ENCODE data around the gene RFTN1. TPM values are rescaled to one million over a fixed set of nuclear protein-coding genes. Genes with fewer than 3 reads are reported as not detected.

Gene RFTN1
- total and polyA plus RNA-seq, 2 of the 8 experiments (the other 6 are each of a cell fraction or from before 2014, with no cell fraction given) = 4.6 to 6.7 TPM

DNA sequence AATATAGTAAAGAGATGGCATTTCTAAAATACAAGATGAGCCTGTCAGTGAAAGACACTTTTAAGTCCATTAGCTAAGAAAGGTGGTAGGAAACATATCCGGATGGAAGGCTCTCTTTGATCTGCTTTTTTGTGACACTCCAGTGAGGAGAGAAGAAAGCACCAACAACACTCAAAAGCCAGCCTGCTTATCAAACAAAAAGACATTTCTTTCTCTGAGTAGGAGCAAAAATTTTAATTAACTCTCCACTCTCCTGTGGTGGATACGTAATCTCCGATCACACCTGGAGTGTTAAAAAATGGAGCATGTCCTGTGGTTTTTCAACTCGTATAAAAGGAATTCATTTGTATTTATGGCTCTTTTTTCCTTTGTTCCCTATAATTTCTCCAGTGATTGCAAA is 183.1 kb downstream of the RFTN1 start:
- no peak overlapping the region for H3K14ac ChIP-seq (ENCODE audit: insufficient read length)
- no peak overlapping the region for H2BK20ac ChIP-seq (ENCODE audit: low read length)
- H3K9ac ChIP-seq (replicated peaks in 1 of 4; ENCODE audit: extremely low read depth in 1 of 4, low read depth in 3 of 4, low read length in 3 of 4) = no peak overlapping the region
- H3K23ac ChIP-seq (ENCODE audit: insufficient read length) = no peak overlapping the region
- no peaks in the 10 kb centered on the region for H3K79me2 ChIP-seq (ENCODE audit: control insufficient read depth in 1 of 2, insufficient read depth in 2 of 2, low read length in 2 of 2)
- FAIRE-seq (no peak), DNase-seq (ENCODE audit: low read depth in 1 of 2, low spot score in 2 of 2) (no peak)
- ChIA-PET POLR2A (ENCODE audit: partially characterized antibody) (no interaction called here), CTCF (ENCODE audit: partially characterized antibody) (interaction anchor here (0.8 to 1.9 kb wide), 3 partner anchors 12 to 155 kb away, joined by 3 to 5 read pairs (median 3); no protein-coding TSS in a partner anchor)
- H2BK12ac ChIP-seq (ENCODE audit: low read depth, low read length) = no peak overlapping the region
- H3K4me2 ChIP-seq (ENCODE audit: insufficient read depth in 1 of 2, low read depth in 2 of 2, low read length in 2 of 2) = no peak overlapping the region
- H4K20me1 ChIP-seq (replicated peaks in 1 of 2; ENCODE audit: control insufficient read depth in 1 of 2, insufficient read depth in 2 of 2, low read length in 2 of 2) = no peaks in the 10 kb centered on the region
- no peak overlapping the region for H4K91ac ChIP-seq (replicated peaks; ENCODE audit: insufficient read length, low read length)
- peaks cover 0 to 4% of the 10 kb centered on the region in 2 experiments; a peak in 2 of 4 replicates for H3K9me3 ChIP-seq (ENCODE audit: insufficient read depth in 2 of 2, low read depth in 1 of 2, low read length in 1 of 2)
- H3K23me2 ChIP-seq (ENCODE audit: low read depth, low read length) = no peaks in the 10 kb centered on the region
- H3K79me1 ChIP-seq (ENCODE audit: low read depth, low read length) = 0 out of 2 replicates have a peak, but pooled peaks cover 2% of the 10 kb centered on the region
- H2AK5ac ChIP-seq (ENCODE audit: low read depth, low read length) = no peak overlapping the region
- no peak overlapping the region for H2AFZ ChIP-seq (ENCODE audit: low read length)
- no peak overlapping the region for H3K4me3 ChIP-seq (ENCODE audit: extremely low read depth in 1 of 4, insufficient read depth in 2 of 4, low read depth in 3 of 4, low read length in 4 of 4)
- 78% methylated on average over 4 of the region's 4 CpGs; no CpG with 5 or more reads in 1 of the 2 experiments for WGBS, 2 experiments (ENCODE audit: extremely low coverage in 1 of 2, insufficient coverage in 1 of 2, insufficient read length in 1 of 2, insufficient replicate concordance in 2 of 2, low coverage in 1 of 2, low lambda C conversion rate in 2 of 2, missing lambda C conversion rate in 1 of 2)
- H3K4ac ChIP-seq (replicated peaks; ENCODE audit: insufficient read length, low read depth, low read length) = no peak overlapping the region
- H2BK120ac ChIP-seq (replicated peaks; ENCODE audit: low read depth, low read length) = no peak overlapping the region
- H3K18ac ChIP-seq (ENCODE audit: extremely low read depth, low read length) = no peak overlapping the region
- H3K56ac ChIP-seq (replicated peaks; ENCODE audit: insufficient read length, low read depth, low read length) = no peak overlapping the region
- H3K27ac ChIP-seq (ENCODE audit: low read depth, low read length) = no peak overlapping the region
- peaks cover 0 to 10% (median 2%) of the 10 kb centered on the region in 4 experiments; a peak in 4 of 8 replicates for H3K36me3 ChIP-seq (ENCODE audit: control insufficient read depth in 2 of 4, insufficient read depth in 4 of 4, low read length in 3 of 4)
- no peak overlapping the region for H4K5ac ChIP-seq (ENCODE audit: insufficient read length, low read depth, low read length)
- no peak overlapping the region for H4K8ac ChIP-seq (ENCODE audit: extremely low read depth, insufficient read depth, low read length)
- no peak overlapping the region for H2BK15ac ChIP-seq (ENCODE audit: low read length)
- peaks cover 0 to 9% (median 3%) of the 10 kb centered on the region in 4 experiments; a peak in 3 of 7 replicates for H3K4me1 ChIP-seq (replicated peaks in 1 of 4; ENCODE audit: control insufficient read depth in 3 of 4, insufficient read depth in 4 of 4, low read length in 3 of 4)
- H2BK5ac ChIP-seq (ENCODE audit: low read depth, low read length) = no peak overlapping the region
- H3K27me3 ChIP-seq (replicated peaks in 1 of 4; ENCODE audit: control insufficient read depth in 3 of 4, extremely low read depth in 1 of 4, insufficient read depth in 3 of 4, low read length in 3 of 4) = no peaks in the 10 kb centered on the region
- TF ChIP-seq, protein P1, sequence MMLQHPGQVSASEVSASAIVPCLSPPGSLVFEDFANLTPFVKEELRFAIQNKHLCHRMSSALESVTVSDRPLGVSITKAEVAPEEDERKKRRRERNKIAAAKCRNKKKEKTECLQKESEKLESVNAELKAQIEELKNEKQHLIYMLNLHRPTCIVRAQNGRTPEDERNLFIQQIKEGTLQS (IDR thresholded peaks at IDR 0.05; ENCODE audit: insufficient read depth, low read depth, low read length) = no peak
- TF ChIP-seq RAD21 (IDR thresholded peaks at IDR 0.05 in 1 of 2, conservative IDR thresholded peaks at IDR 0.05 in 1 of 2; ENCODE audit: low read depth in 2 of 2, low read length in 2 of 2) = no peak
- no peak for TF ChIP-seq BCL11A (IDR thresholded peaks at IDR 0.05; ENCODE audit: low read depth in 2 of 2, low read length in 2 of 2)
- no peak for TF ChIP-seq FOSL1 (IDR thresholded peaks at IDR 0.05; ENCODE audit: insufficient read depth, low read depth, low read length)
- TF ChIP-seq EP300 (IDR thresholded peaks at IDR 0.05; ENCODE audit: borderline replicate concordance in 1 of 2, low read depth in 2 of 2, low read length in 2 of 2) = no peak
- no peak for TF ChIP-seq SRF (IDR thresholded peaks at IDR 0.05; ENCODE audit: low read depth, low read length)
- TF ChIP-seq POU5F1 (IDR thresholded peaks at IDR 0.05; ENCODE audit: low read depth, low read length) = no peak
- TF ChIP-seq RXRA (IDR thresholded peaks at IDR 0.05; ENCODE audit: insufficient read depth, low read depth, low read length) = no peak
- TF ChIP-seq, protein P2, sequence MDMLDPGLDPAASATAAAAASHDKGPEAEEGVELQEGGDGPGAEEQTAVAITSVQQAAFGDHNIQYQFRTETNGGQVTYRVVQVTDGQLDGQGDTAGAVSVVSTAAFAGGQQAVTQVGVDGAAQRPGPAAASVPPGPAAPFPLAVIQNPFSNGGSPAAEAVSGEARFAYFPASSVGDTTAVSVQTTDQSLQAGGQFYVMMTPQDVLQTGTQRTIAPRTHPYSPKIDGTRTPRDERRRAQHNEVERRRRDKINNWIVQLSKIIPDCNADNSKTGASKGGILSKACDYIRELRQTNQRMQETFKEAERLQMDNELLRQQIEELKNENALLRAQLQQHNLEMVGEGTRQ (IDR thresholded peaks at IDR 0.05; ENCODE audit: low read length) = no peak
- no peak for TF ChIP-seq RFX5 (IDR thresholded peaks at IDR 0.05; ENCODE audit: borderline replicate concordance, low read depth, low read length)
- TF ChIP-seq BRCA1 (IDR thresholded peaks at IDR 0.05; ENCODE audit: low read depth, low read length) = no peak
- TF ChIP-seq TBP (IDR thresholded peaks at IDR 0.05; ENCODE audit: low read depth, low read length) = no peak

Measured in H1 (cell line).